ENCODE measurements around the gene GPR35. TPM values are rescaled to one million over a fixed set of nuclear protein-coding genes. Genes with fewer than 3 reads are reported as not detected.

Gene GPR35
- total and polyA plus RNA-seq, 2 of the 13 experiments (the other 11 are each of a cell fraction or from before 2014, with no cell fraction given) = 27.1 to 44.2 TPM

GRCh38 chr2:240579771-240580614, 45.3 kb upstream of the GPR35 start (continued):
- TF ChIP-seq PITX1 (CRISPR knock-in tag; IDR thresholded peaks at IDR 0.05) (peak; percentile 56; the same call in 1 of the 2 replicates), E2F2 (CRISPR knock-in tag; IDR thresholded peaks at IDR 0.05; ENCODE audit: borderline replicate concordance) (no peak), ZNF619 (CRISPR knock-in tag; IDR thresholded peaks at IDR 0.05) (peak; percentile 55; the same call in 1 of the 2 replicates), POLR2G (IDR thresholded peaks at IDR 0.05; ENCODE audit: low read depth, low read length) (no peak; the same call in none of the 2 replicates), MTF1 (CRISPR knock-in tag; IDR thresholded peaks at IDR 0.05) (no peak), FOSL1 (CRISPR knock-in tag; IDR thresholded peaks at IDR 0.05; ENCODE audit: borderline replicate concordance) (peak; percentile 79; the same call in 1 of the 2 replicates), ATF6 (CRISPR knock-in tag; conservative IDR thresholded peaks at IDR 0.05) (no peak), CENPT (CRISPR knock-in tag; IDR thresholded peaks at IDR 0.05; ENCODE audit: low read depth) (peak; percentile 82; the same call in 1 of the 2 replicates), ZNF775 (CRISPR knock-in tag; IDR thresholded peaks at IDR 0.05; ENCODE audit: borderline replicate concordance) (no peak), SMAD3 (CRISPR knock-in tag; IDR thresholded peaks at IDR 0.05) (no peak; the same call in none of the 2 replicates), SIN3A (IDR thresholded peaks at IDR 0.05; ENCODE audit: borderline replicate concordance, low read depth, low read length) (peak; percentile 73; the same call in 1 of the 2 replicates), ZNF512 (CRISPR knock-in tag; IDR thresholded peaks at IDR 0.05) (no peak; the same call in 1 of the 2 replicates), PAX8 (CRISPR knock-in tag; IDR thresholded peaks at IDR 0.05; ENCODE audit: borderline replicate concordance) (no peak), TEF (CRISPR knock-in tag; IDR thresholded peaks at IDR 0.05) (no peak), KLF12 (CRISPR knock-in tag; IDR thresholded peaks at IDR 0.05; ENCODE audit: borderline replicate concordance) (no peak)
- TF ChIP-seq, protein P1, sequence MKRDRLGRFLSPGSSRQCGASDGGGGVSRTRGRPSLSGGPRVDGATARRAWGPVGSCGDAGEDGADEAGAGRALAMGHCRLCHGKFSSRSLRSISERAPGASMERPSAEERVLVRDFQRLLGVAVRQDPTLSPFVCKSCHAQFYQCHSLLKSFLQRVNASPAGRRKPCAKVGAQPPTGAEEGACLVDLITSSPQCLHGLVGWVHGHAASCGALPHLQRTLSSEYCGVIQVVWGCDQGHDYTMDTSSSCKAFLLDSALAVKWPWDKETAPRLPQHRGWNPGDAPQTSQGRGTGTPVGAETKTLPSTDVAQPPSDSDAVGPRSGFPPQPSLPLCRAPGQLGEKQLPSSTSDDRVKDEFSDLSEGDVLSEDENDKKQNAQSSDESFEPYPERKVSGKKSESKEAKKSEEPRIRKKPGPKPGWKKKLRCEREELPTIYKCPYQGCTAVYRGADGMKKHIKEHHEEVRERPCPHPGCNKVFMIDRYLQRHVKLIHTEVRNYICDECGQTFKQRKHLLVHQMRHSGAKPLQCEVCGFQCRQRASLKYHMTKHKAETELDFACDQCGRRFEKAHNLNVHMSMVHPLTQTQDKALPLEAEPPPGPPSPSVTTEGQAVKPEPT (CRISPR knock-in tag; IDR thresholded peaks at IDR 0.05; ENCODE audit: low read depth) = no peak
- TF ChIP-seq, protein P2, sequence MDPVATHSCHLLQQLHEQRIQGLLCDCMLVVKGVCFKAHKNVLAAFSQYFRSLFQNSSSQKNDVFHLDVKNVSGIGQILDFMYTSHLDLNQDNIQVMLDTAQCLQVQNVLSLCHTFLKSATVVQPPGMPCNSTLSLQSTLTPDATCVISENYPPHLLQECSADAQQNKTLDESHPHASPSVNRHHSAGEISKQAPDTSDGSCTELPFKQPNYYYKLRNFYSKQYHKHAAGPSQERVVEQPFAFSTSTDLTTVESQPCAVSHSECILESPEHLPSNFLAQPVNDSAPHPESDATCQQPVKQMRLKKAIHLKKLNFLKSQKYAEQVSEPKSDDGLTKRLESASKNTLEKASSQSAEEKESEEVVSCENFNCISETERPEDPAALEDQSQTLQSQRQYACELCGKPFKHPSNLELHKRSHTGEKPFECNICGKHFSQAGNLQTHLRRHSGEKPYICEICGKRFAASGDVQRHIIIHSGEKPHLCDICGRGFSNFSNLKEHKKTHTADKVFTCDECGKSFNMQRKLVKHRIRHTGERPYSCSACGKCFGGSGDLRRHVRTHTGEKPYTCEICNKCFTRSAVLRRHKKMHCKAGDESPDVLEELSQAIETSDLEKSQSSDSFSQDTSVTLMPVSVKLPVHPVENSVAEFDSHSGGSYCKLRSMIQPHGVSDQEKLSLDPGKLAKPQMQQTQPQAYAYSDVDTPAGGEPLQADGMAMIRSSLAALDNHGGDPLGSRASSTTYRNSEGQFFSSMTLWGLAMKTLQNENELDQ (CRISPR knock-in tag; IDR thresholded peaks at IDR 0.05; ENCODE audit: borderline replicate concordance) = no peak
